Renal cortical epithelial cell (primary cell): ENCODE results near the gene CLIP3. TPM values are rescaled to one million over a fixed set of nuclear protein-coding genes. Genes with fewer than 3 reads are reported as not detected.
"Not testable (repeated sequence)": the region's sequence is repeated elsewhere in the genome, so short reads cannot be mapped to it uniquely, and the experiment has no call there.

Experiments used
- DNase-seq: peaks from one replicate; pipeline ENCODE4 v3.0.0-alpha.2; 2011; ENCODE audit warnings: low read depth
- total RNA-seq: library from RNA; depleted of rRNA; stranded (reverse); fragments of >200 nt; gene quantifications from 2 replicates; pipeline ENCODE4 v1.2.3, GENCODE V29; 2014

The CLIP3 gene, protein sequence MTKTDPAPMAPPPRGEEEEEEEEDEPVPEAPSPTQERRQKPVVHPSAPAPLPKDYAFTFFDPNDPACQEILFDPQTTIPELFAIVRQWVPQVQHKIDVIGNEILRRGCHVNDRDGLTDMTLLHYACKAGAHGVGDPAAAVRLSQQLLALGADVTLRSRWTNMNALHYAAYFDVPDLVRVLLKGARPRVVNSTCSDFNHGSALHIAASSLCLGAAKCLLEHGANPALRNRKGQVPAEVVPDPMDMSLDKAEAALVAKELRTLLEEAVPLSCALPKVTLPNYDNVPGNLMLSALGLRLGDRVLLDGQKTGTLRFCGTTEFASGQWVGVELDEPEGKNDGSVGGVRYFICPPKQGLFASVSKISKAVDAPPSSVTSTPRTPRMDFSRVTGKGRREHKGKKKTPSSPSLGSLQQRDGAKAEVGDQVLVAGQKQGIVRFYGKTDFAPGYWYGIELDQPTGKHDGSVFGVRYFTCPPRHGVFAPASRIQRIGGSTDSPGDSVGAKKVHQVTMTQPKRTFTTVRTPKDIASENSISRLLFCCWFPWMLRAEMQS
- 1.2 and 15.2 TPM in 2 replicates for total RNA-seq

- DNase-seq = no peak
These were observed at the start of gene CLIP3 for GRCh38 chr19:36032251-36033104. TSS of gene CLIP3 (minus strand) at chr19:36032873. CDS start at chr19:36032357, 516 bp downstream.

GRCh38 chr19:36081894-36082293, 49.2 kb upstream of the CLIP3 start:
- DNase-seq = no peak

DNA sequence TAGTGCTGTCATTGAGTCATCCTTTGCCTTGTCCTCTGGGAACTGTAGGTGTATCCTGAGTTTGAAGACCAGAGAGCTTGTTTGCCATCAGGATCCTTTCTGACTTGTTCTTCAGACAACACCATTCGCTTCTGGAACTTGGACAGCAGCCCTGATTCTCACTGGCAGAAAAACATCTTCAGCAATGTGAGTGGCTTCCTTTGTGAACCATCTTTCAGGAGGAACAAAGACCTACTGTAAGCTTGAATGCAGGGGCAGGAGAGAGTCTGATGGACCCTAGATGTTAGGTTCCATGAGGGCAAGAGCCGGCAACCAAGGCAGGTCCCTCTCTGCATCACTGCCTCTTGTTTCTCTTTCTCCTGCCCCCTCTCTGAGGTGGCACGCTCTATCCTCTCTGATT, 48.7 kb upstream of the CLIP3 start:
- DNase-seq = no peak

GRCh38 chr19:36079389-36079945, 46.8 kb upstream of the CLIP3 start:
- DNase-seq = no peak

GRCh38 chr19:36073121-36073876, 40.6 kb upstream of the CLIP3 start:
- DNase-seq = no peak

- no peak for DNase-seq
These were observed 39.4 kb upstream of the CLIP3 start for GRCh38 chr19:36072081-36072480.

- not testable (repeated sequence) for DNase-seq
These were observed 36.3 kb upstream of the CLIP3 start for GRCh38 chr19:36068810-36069499.

- no peak for DNase-seq
These were observed 35.0 kb upstream of the CLIP3 start for GRCh38 chr19:36067681-36068080.

GRCh38 chr19:36064826-36065225, 32.2 kb upstream of the CLIP3 start:
- no peak for DNase-seq

DNA sequence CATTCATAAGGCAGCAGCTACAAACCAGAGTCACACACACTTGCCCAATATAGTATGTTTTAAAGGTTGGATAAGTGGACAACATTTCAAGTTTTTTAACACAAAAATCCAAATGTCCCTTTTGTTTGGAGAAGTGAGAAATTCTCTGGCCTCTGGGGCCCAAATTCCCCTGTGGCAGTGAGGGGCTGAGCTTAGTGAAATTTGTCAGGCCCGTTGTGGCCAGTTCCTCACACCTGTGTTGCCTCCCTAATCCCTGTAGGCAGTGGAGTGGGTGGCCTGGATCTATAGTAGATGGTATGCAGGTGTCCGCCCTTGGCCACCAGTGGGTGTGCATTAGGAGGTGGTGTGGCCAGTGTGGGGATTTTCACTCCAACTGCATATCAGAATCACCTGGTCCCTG, 28.7 kb upstream of the CLIP3 start:
- no peak for DNase-seq

- DNase-seq = peak; percentile 52
These were observed 27.8 kb upstream of the CLIP3 start for GRCh38 chr19:36060430-36060829.

DNA sequence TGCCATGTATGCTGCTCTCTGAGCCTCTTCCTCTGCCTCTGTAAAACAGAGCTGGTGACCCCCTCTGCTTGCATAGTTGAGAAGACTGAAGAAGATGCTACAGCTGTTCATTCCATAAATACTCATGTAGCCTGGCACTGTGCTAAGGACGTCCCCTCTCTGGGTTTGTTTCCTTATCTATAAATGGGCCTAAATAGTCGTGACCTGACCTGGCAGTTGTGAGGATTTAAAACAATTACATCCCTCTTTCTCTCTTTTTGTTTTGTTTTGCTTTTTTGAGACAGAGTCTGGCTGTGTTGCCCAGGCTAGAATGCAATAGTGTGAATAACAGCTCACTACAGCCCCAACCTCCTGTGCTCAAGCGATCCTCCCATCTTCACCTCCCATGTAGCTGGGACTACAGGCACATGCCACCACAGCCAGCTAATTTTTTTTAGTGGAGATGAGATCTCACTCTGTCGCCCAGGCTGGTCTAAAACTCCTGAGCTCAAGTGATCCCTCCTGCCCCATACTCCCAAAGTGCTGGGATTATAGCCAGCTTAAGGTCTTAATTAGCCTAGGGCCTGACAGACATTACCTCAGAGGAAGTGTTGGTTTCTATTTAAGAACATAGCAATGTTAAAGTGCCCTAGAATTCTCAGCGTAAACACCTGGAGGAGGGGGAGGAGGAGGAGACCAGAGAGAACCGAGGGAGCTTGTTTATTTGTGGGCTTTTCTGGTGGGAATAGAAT, 26.7 kb upstream of the CLIP3 start:
- DNase-seq = no peak

DNA sequence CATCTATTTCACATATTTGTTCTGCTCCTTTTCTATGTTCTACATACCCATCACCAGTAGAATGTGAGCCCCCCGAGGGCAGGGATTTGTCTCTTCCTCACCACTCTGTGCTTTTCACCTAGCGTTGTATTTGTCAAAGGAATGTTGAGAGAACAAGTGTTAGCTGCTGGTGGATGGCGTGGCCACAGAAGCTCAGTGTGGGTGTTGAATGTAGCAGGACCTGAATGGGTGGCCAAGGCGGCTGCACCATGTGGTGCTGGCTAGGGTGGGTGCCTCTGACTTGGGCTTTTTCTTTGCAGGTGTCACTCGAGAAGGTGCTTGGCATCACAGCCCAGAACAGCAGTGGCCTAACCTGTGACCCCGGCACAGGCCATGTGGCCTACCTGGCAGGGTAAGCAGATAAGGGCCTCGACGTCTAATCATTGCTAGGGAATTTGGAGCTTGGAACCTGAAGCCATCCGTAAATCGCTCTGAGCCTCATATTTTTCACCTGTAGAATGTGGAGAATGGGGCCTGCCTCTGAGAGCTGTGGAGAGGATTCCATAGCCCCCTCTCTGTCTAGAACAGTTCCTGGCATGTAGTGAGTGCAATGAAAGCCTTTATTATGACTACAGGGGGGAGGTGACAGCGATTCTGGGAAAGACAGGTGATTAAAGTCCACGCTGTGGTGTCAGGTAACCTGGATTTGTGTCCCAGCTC, 26.0 kb upstream of the CLIP3 start:
- DNase-seq = no peak

DNA sequence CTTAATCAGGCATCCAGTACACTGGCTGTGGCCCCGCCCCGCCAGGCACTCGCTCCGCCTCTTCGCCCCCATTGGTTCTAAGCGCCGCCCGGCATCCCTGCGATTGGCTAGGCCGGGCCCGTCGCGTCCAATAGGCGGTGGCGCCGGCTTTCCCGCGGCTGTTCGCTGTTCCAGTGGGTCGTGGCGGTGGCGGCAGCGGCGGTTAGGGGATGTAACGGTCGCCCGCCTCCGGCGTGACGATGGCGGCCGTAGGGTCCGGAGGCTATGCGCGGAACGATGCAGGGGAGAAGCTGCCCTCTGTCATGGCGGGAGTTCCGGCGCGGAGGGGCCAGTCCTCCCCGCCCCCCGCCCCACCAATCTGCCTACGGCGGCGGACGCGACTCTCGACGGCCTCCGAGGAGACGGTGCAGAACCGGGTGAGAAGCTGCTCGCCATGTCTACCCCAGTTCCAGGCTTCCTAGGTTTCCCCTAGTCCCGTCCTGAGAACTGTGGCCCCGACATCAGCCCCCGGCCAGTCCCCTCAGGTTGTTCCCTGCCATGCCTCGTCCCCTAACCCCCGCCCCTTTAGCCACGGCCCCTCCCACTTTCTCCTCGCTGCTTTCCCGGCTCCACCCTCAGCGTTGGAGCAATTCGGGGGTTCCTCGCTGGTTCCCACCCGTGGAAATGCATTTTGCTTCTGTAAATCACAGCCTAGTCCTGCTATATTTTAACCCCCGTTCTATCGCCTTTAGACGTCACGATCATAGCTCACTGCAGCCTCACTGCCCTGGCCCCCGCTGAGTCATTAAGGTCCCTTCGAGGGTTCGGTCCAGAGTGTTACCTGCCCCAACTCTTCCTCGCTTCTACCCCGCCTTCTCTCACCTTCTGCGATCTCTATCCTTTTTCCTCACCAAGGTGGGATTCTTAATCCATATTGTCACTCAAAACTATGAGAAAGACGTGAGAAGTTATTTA, 22.3 kb upstream of the CLIP3 start, which contains the start of gene WDR62:
Gene WDR62, plus strand, starts transcription at position 165 of the 954 bp plus-strand sequence. Its CDS starts 75 bp downstream, at position 240.
- DNase-seq = no peak

DNA sequence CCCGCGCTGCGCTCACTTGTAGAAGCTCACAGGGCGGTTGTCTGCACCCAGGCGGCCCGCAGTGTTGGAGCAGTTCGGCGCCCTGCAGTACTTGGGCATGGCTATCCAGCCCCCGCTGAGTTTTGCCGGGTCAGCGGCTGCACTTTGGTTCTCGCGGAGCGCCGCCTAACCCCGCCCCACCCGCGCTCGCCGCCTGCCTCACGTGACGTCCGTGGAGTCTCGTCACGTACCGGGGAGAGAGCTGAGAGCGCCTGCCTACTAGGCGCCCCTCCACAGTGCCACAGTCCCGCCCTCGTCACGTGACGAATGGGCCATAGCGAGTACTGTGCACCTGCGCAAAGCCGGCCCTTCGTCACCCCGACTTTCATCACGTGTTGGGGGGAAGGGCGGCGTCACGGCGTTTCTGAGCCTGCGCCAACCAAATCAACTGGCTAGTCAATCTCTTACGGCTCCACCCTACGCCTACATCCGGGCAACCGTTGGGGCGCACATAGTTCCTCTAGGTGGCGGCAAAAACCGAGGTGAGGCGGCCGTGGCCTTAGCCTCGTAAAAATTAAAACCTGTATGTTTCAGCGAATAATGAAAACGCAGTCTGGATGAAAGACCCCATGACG, 21.6 kb upstream of the CLIP3 start, which contains the start of gene THAP8:
Gene THAP8, minus strand, starts transcription at position 167 of the 614 bp plus-strand sequence. Its CDS starts 68 bp downstream, at position 99.
- DNase-seq = peak; percentile 96

DNA sequence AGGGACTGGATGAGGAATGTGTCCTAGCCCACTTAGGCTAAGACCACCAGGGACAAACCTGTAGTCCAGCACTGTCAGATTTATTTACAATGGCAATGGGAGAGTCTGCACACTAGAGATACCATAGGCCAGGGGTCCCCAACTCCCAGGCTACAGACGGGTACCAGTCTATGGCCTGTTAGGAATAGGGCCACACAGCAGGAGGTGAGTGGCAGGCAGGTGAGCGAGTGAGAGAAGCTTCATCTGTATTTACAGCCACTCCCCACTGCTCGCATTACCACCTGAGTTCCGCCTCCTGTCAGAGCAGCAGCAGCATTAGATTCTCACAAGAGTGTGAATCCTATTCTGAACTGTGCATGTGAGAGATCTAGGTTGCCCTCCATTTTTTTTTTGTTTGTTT, 19.0 kb upstream of the CLIP3 start:
- DNase-seq = no peak

GRCh38 chr19:36051236-36051635, 18.6 kb upstream of the CLIP3 start:
- no peak for DNase-seq
